GM19043 (cell line): Measurements from ENCODE around the gene DNM3.
"Not testable (repeated sequence)": the region's sequence is repeated elsewhere in the genome, so short reads cannot be mapped to it uniquely, and the experiment has no call there.

Experiments used
- ATAC-seq: cut with Tn5 transposase; IDR thresholded peaks from one replicate; pipeline ENCODE4 v1.9.1; 2021; ENCODE audit warnings: low read depth; ENCODE audit not compliant: unreplicated experiment

The DNM3 gene

GRCh38 chr1:172429331-172430127, 588.2 kb downstream of the DNM3 start:
- ATAC-seq = peak; percentile 53

DNA sequence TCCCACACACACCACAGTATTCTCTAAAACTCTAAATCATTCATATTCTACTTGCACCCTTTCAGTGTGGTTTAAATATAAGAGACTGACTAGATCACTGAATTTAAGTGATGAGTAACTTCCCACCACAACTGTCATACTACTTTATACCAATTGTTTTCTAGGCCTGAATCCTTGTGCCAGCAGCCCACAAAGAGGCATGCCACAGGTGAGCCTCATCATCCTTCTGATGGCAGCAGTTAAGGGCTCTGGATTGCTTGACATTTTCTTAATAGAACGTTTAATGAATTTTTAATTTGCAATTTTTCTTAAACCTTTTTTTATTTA, 588.8 kb downstream of the DNM3 start:
- ATAC-seq = no peak

DNA sequence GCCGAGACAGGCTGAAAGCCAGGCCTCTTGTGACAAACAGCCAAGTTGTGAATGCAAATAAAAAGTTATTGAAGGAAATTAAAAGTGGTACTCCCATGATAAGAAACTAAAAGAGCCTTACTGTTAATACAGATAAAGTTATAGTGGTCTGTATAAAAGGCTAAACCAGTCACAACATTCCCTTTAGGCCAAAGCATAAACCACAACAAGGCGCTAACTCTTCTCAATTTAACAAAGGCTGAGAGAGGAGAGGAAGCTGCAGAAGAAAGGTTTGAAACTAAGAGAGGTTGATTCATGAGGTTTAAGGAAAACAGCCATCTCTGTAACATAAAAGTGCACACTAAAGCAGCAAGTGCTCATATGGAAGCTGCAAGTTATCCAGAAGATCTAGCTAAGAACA, 589.9 kb downstream of the DNM3 start:
- ATAC-seq = no peak

DNA sequence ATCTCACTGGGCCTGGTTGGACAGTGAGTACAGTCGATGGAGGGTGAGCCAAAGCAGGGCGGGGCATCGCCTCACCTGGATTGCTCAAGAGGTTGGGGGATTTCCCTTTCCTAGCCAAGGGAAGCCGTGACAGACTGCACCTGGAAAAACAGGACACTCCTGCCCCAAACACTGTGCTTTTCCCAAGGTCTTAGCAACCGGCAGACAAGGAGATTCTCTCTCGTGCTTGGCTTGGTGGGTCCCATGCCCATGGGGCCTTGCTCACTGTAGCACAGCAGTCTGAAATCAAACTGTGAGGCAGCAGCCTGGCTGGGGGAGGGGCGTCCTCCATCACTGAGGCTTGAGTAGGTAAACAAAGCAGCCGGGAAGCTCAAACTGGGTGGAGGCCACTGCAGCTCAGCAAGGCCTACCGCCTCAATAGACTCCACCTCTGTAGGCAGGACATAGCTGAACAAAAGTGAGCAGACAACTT, 590.5 kb downstream of the DNM3 start:
- ATAC-seq = no peak

- not testable (repeated sequence) for ATAC-seq
Observed at GRCh38 chr1:172437183-172437582, 595.9 kb downstream of the DNM3 start.

- no peak for ATAC-seq
Observed at GRCh38 chr1:172442404-172442803, 601.1 kb downstream of the DNM3 start.

- ATAC-seq = no peak
Observed at GRCh38 chr1:172442843-172443565, 601.7 kb downstream of the DNM3 start.

DNA sequence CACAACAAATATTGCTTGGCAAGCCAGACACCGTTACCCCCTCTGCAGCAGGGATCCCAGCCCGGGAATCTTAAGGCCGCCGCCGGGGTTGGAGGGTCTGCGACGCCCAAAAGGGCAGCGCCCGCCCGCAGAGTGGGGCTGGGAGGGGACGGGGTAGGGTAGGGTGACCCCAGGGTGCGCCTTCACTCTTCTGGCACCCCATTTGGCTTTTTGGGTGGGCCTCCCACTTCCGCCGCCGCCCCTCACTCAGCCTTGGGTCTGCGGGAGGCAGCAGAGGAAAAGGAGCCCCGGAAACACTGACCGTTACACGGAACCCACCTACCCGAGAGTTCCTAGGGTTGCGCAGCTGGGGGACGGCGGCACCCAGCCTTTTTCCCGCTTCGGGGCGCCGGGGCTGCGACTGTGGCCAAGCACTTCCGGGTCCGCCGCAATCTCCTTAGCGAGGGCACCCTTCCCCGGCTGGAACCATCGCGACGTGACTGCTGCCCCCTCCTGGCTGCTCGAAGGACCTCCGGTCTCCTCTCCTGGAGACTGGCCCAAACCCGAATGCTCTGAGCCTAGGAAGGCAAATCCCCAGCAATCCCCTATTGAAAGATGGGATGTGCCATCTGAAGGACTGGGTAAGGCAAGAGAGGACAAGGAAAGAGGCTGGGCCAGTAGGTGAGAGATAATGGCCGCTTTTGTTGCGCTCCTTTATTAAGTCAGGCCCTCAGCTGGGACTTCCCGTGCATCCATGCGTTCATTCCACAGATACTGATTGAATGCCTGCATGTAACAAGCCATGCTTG, 602.6 kb downstream of the DNM3 start, which contains the start of gene PIGC:
TSS of gene PIGC (minus strand) at position 404 of the 788 bp plus-strand sequence. CDS start 1,447 bp downstream, outside the sequence.
- ATAC-seq = peak; percentile 98

GRCh38 chr1:172446547-172446946, 605.2 kb downstream of the DNM3 start:
- ATAC-seq = no peak

DNA sequence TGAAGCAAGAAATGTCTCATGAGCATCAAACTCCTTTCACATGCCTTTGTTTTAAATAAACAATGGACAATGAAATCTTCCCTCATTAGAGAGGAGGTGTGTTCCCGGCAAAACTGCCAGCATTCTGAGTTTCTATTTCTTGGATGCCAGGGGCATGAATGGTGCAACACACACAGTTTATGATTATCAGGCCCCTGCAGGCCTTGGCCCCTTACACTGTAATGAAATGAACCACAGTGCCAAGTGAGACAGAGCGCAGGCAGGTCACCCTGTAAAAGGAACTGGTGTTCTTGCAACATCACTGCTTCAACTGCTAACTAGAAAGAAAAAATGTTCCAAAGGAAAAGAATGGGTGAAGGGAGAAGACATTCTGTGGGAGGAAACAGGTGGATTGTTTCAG, 606.3 kb downstream of the DNM3 start:
- ATAC-seq = no peak

DNA sequence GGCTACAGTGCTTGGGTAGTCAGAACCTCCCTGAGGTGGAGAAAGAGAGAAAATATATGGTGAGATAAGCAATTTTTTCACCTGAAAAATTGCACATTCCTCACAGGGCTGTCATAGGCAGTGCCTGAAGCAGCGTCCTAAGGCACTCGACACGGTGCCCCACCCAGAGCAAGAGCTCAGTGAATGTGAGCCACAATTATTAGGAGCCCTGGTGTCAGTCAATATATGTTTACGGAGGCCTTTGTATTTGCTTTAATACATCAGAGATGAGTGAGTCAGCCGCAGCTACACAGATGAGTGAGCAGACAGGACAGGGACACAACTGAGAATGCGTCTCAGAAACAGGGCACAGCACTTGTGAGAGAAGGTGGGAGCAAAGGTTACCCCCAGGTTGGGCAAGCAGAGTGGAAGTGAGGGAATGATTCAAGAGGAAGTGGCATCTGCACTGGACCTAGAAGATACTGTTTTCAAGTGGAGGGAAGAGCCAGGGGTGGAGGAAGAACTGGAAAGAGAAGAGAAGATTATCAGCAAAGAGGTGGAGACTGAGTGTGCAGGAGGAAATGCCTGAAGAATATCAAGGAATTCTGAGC, 607.8 kb downstream of the DNM3 start:
- no peak for ATAC-seq

- ATAC-seq = peak; percentile 92
Observed at GRCh38 chr1:172449585-172450523, 608.6 kb downstream of the DNM3 start.

- no peak for ATAC-seq
Observed at GRCh38 chr1:172450524-172450885, 609.2 kb downstream of the DNM3 start.

GRCh38 chr1:172451002-172451443, 609.7 kb downstream of the DNM3 start:
- no peak for ATAC-seq

DNA sequence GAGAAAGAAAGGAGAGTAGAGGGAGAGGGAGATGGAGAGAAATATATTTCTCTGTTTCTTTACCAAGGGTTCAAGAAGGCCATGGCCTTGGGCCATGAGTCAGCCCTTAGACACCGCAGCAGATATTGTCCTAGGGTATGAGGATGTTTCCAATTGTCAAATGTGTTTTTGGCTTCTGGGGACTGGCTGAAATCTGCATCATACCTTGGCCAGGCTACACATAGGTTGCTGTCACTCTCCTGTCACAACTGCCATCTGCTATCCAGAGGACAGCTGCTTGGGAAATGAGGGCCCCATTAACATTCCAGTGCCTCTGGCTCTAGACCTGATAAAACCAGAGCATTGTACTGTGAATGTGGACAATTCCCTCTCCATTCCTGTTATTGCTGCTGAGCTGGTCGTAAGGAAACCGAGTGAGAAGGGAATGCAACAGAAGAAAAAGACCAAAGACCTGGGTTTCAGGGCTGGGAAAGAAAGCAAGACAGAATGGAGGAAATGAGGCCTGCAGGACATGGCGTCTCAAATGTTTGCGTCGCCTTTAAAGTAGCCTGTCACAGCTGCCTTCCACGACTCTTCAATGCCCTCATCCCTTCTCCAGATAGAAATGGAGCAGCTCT, 611.3 kb downstream of the DNM3 start:
- ATAC-seq = no peak

- no peak for ATAC-seq
Observed at GRCh38 chr1:172453153-172453545, 611.9 kb downstream of the DNM3 start.

GRCh38 chr1:172453607-172454006, 612.3 kb downstream of the DNM3 start:
- ATAC-seq = no peak

DNA sequence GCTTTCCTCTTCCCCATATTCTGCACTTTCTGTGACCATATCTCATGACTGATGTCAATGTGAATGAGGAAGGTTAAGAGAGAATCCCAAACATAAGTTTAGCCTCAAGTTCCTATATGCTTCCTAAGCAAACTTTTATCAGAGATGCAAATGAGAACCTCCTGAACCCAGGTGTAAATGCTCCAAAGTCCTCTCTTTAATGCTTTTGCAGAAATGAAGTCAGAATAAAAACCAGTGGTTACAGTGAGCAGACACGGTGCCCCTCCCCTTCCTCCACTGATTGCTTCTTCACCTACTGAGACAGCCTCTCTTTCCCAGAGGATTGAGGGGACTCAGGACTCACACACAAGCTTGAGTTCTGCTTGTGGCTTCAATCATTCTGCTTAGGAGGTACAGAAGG, 614.2 kb downstream of the DNM3 start:
- ATAC-seq = no peak

DNA sequence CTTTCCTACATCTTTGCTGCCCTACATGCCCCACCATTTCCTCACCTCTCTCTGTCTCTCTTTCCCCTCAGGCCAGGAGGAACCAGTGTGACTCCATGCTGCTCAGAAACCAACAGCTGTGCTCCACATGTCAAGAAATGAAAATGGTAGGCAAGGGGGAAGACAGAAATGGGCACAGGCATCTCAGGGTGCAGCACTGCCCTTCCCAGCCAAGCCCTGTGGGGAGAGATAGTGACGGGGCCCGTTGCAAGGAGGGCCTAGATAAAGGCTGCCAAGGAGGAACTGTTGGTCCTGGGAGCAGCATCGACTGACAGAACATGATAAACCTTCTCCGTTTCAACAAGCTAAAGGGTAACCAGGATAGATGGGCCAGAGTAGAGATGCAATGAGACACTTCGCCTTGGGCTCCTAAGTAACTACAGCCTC, 615.1 kb downstream of the DNM3 start:
- no peak for ATAC-seq
